Stimulated activated naive CD4-positive, alpha-beta T cell treated with Interleukin-2 at 50 U/mL for 16 hours (primary cell): ENCODE measurements around the gene NBAS.
A peak's percentile ranks its signal among the peaks of the same experiment; 100 is the strongest.

ENCODE experiments used
- DNase-seq: peaks from one replicate; lab custom pipeline; 2025; lab: John Stamatoyannopoulos, UW

NBAS gene

GRCh38 chr2:15591373-15591691 lies 30.2 kb upstream of the NBAS start:
- no peak for DNase-seq

GRCh38 chr2:15588329-15588919 lies 27.3 kb upstream of the NBAS start:
- DNase-seq: no peak

DNA sequence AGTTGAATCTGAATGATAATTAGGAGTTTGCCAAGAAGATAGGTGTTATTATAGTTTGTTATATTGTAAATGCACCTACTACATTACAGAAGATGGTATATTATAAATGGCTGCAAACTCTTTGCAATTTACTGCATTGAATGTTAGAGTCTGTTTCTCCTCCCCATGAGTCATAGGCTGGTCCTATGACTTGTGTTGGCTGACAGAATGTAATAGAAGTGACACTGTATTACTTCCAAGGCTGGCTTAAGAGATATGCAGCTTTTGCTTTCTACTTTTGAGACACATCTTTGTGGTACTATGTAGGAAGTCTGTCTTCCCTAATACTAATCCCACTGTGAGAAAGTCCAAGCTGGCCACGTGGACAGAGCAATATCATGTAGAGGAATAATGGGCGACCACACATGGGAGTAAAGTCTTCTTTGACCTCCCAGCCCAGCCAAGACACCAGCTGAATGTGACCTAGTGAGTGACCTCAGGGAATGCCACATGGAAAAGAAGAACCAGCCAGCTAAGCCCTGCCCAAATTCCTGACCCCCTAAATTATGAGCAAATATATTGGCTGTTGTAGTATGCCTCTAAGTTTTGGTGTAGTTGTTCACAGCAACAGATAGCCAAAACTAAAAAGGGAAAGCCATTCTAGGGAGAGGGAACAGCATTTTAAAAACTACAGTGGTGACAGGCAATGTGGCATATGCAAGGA lies 23.8 kb upstream of the NBAS start:
- no peak for DNase-seq

DNA sequence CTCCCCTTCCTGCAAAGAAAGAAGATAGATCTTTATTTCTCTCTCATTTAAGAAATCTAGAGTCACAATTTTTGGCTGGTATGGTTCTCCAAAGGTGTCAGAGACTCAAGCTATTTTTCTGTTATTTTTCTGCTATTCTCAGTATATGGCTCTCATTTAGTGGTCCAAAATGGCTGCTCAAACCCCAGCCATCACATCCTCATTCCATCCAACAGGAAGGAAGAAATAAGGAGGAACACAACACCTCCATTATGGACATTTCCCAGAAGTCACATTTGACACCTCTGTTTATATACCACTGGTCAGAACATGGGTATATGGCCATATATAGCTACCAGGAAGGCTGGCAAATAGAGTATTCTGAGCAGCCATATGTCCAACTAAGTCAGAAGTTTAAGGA lies 23.2 kb upstream of the NBAS start:
- DNase-seq: no peak

GRCh38 chr2:15583826-15584225 lies 22.7 kb upstream of the NBAS start:
- no peak for DNase-seq

DNA sequence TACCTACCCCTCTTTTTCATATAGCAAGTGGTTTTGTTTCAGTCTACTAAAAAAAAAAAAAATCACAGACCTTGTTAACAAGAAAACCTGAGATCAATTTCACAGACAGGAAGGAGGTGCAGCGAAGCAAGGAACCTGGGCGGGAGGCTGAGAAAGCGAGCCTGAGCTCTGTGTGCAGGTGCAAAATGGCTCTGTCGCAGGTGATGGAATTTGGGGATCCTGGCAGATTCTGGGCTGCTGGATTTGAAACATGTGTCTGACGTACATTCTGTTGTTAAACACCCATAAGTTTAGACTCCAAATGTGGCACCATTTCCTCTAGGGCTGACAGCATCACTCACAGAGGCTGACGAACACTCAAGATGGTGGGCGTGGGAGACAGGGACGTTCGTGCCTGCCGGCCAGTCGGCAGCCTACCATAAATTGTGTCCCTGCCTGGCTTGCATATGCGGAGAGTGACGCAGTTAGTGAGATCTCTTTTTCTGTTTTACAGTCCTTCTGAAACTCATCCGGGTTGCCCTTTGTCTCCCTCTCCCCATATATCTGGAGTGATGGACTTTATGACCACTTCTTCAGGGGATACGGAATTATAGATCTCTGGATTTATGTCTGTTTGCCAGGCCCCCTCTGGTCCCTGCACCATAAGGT lies 21.7 kb upstream of the NBAS start:
- DNase-seq: no peak

- DNase-seq: no peak
Measured at GRCh38 chr2:15580451-15580850, 19.3 kb upstream of the NBAS start.

DNA sequence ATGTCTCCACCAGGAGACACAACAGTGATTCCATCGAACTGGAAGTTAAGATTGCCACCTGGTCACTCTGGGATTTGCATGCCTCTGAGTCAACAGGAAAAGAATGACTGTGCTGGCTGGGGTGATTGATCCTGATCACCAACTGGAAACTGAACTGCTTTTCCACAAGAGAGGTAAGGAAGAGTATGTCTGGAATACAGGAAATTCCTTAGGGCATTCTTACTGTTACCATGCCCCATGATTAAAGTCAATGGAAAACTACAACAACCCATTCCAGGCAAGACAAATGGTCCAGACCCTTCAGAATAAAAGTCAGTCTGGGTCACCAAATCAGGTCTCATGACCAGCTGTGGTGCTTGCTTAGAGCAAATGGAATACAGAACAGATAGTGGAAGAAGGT lies 18.5 kb upstream of the NBAS start:
- no peak for DNase-seq

DNA sequence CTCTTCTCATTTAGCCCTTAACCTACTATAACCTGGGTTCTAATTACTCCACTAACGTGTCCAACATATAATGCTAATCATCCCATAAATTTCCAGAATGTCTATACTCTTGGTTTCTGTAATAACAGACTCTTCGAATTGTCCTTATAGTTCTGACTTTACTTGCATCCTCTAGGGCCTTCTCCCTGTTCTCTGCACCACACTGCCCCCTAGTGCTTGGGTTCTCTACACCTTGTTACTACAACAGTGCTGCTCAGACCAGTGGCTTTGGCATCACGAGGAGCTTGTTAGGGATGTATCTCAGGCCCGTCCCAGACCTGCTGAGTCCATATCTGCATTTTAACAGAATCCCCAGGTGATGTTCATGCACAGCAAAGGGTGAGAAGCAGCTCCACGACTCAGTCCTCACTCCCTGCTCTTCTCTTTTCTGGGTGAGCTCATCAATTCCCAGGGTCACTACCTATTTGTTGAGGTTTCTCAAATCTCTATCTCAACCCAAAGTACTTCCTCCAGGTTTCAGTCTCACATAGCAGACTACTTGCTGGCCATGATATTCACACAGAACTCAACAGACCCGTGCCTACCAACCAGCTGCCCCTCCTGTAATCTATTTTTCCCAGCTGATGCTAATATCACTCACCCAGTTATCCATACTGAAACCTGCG lies 16.1 kb upstream of the NBAS start:
- DNase-seq: peak; percentile 80

GRCh38 chr2:15571729-15572128 lies 10.6 kb upstream of the NBAS start:
- DNase-seq: no peak

- no peak for DNase-seq
Measured at GRCh38 chr2:15570104-15570503, 9.0 kb upstream of the NBAS start.

GRCh38 chr2:15568874-15569273 lies 7.7 kb upstream of the NBAS start:
- DNase-seq: no peak

- DNase-seq: no peak
Measured at GRCh38 chr2:15566912-15567311, 5.8 kb upstream of the NBAS start.

DNA sequence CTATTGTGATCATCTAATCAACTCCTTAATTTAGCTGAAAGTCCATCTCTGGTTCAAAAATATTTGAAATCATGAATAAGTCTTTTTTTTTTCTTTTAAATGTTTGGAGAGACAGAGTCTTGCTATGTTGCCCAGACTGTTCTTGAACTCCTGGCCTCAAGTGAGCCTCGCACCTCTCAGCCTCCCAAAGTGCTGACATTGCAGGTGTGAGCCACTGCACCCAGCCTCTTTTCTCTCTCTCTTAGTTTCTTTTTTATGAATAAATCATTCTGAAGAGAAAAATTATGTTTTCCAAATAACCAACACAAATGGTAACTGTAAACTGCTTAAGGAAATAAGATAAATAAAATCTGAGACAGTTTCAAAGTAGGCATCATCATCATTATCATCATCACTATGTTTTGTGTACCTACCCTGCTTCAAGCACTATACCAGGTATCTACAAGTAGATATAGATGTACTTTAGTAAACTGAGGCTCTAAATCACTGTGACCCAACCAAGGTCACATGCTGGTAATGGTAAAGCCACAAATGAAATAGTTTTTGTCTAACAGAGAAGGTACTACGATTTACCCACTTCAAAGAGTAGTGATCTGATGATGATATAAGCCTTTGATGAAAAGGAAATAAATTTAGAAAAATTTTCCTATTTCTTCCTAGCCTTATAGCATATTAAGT lies 5.0 kb upstream of the NBAS start:
- DNase-seq: no peak

DNA sequence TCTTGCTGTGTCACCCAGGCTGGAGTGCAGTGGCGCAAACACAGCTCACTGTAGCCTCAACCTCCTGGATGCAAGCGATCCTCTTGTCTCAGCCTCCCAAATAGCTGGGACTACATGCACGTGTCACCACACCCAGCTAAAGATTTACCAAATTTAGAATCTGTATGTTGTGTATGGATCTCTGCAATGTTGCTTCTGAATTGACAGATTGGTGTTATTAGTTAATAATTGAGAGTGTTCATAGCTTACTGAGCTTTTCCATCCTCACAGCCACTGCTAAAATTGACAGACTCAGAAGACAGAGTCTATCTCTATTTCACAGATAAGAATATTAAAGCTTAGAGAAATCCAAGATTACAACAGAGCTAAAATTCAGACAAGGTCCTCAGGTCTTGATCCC lies 4.3 kb upstream of the NBAS start:
- no peak for DNase-seq

DNA sequence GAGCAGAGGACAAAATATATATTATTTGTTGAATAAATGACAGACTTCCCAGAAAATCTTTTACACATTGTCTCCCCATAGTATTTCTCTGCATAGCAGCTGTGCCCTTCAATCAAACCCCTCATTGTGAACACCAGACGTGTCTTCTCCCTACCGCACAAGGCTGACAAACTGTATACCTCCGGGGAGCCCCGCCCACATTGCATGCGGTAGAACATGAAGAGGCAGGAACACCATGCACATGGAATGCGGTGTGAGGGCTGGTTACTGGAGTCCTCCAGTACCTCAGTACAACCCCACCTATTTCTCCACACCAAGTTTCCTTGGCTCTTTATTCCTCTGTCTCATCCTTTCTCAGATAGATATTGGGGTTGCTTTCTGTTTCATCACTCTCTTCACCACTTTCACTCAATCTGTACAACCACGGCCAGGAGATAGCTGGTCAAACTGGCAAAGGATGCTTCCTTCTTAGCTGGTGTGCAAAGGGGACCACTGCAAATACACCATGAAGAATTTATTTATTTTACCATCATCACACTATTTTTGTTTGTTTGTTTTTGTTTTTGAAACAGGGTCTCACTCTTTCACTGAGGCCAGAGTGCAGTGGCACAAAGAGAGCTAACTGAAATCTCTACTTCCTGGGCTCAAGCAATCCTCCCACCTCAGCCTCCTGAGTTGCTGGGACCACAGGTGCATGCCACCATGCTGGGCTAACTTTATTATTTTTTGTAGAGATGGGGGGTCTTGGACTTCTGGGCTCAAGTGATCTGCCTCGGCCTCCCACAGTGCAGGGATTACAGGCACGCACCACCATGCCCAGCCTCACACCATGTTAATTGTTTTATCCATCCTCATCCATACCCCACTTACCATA lies 2.3 kb upstream of the NBAS start:
- DNase-seq: no peak

DNA sequence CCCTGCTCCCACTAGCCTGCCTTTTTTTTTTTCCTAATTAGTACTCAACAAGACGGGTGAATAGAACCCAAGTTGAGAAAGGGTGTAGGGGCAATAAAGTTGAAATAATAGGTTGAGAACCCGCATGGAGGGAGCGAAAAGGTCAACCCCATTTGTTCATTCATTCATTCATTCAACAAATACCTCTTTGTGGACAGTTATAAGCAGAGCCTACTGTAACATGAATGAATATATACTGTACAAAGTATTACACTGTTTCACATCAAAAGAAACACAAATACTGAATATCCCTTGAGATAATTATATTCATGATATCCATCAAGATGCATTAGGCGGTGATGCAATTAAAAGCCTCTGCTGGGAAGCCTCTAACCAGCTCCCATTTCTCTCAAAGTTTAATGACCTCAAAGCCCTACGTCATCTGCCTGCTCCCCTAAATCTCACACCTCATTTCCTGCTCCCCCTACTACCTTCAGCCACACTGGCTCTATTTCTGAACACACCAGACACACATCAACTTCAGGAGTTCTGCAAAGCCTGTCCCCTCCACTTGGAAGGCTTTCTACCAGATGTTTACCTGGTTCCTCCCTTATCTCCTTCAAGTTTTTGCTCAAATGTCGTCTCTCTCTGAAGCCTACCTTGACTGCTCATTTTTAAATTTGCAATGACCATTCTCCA lies 1.4 kb upstream of the NBAS start:
- DNase-seq: no peak

DNA sequence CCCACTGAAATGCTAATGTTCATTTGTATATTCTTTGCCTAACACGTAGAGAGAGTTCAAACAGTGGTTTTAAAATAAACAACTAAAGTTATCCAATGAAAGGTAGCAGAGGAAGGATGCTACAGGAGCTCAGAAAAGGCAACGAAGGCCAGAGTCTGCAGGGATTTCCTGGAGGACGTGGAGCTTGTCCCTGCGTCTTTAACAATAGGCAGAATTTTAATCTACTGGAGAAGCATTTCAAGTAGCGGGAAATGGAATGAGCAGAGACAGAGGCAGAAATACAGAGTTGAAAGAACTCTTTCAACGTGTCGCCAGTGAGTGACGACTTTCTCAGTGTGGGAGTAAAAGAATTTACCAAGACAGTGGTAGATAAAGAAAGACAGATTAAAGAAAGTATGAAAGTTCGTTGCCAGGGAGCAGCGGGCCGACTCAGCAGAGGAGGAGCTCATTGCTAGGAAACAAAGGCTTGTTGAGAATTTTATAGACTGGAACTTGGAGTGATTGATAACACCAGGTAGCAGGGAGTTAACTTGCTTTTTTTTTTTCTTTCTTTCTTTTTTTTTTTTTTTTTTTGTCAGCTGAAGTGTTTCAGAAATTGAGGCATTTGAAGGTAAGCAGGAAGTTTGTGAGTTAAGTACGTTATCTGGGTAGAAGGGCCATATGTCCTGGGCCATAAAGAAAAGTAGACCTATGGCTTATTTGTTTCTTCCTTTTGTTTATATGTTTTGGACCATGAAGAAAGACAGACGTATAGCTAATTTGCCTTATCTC lies 625 bp upstream of the NBAS start:
- DNase-seq: peak; percentile 13

DNA sequence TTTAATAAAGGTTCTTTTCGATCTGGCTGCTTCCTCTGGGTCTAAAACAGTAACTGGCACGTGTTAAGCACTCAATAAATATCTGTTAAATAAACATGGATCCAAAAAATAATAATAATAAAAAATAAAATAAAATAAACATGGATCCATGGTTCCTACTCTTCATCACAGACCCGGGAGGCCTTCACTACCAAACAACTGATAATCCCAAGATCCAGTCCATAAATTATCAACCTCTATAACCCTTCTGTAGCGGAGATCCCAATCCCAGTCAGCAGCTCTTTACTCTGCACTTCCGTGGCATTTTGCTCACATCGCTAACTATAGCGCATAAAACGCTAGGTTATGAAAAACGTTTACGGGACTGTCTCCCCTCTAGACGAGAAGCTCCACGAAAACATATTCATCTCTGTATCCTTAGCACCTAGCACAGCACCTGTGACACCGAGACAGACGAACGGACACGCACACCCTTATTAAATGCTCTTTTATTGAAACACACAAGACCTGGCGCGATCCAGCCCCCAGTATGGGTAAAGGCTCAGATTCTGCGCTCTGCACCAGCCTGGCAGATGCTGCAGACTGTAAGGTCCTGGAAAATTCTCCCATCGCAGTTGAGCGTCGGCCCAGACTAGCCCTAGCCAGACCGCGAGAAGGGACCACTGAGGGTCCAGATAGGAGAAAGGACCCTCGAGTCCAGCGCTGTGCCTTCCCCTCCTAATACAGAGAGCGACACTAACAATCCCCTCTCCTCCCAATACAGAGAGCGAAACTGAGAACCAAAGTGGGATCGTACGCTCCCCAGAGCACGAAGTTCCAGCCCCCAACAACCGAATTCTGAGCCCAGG lies 770 bp downstream of the NBAS start:
- DNase-seq: no peak
